ENCODE measurements around the gene IRGQ.
"Not testable (repeated sequence)": the region's sequence is repeated elsewhere in the genome, so short reads cannot be mapped to it uniquely, and the experiment has no call there.

IRGQ gene

DNA sequence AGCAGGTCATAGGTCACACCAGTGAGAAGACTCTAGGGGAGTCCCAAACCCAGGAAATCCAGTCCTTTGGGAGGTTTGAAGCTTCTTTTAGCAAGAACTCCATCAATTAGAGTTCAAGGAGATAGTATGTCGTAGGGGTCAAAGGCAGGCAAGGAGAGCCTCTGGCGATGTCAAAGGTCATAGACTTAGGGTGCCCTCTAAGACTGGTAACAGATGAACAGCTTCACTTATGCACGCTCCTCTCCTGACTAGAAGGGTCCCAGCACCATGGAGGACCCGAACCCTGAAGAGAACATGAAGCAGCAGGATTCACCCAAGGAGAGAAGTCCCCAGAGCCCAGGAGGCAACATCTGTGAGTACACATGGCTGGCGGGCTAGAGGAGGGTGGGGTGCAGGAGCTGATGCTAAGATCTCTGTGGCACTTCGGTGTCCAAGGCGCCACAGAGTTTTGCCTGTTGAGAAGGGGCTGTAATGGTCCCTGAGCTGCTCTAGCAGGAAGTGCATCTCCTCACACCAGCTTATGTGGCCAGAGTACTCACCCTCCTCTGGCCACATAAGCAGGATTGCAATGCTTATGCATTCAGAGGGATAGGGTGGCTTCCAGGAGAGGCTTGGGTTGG is 1.0 kb upstream of the IRGQ start:
- DNase-seq, result no peak

DNA sequence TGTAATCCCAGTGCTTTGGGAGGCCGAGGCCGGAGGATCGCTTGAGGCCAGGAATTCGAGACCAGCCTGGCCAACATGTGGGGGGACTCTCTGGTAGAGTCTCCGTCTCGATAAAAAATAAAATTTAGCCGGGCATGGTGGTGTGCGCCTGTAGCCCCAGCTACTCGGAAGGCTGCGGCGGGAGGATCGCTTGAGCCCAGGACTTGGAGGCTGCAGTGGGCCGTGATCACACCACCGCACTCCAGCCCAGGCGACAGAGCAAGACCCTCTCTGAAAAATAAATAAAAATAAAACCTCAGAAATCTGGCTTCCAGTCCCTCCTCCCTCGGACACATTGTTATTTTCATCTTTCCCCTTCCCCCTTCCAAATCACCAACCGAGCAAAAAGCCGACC is 332 bp downstream of the IRGQ start:
- no peak for DNase-seq

DNA sequence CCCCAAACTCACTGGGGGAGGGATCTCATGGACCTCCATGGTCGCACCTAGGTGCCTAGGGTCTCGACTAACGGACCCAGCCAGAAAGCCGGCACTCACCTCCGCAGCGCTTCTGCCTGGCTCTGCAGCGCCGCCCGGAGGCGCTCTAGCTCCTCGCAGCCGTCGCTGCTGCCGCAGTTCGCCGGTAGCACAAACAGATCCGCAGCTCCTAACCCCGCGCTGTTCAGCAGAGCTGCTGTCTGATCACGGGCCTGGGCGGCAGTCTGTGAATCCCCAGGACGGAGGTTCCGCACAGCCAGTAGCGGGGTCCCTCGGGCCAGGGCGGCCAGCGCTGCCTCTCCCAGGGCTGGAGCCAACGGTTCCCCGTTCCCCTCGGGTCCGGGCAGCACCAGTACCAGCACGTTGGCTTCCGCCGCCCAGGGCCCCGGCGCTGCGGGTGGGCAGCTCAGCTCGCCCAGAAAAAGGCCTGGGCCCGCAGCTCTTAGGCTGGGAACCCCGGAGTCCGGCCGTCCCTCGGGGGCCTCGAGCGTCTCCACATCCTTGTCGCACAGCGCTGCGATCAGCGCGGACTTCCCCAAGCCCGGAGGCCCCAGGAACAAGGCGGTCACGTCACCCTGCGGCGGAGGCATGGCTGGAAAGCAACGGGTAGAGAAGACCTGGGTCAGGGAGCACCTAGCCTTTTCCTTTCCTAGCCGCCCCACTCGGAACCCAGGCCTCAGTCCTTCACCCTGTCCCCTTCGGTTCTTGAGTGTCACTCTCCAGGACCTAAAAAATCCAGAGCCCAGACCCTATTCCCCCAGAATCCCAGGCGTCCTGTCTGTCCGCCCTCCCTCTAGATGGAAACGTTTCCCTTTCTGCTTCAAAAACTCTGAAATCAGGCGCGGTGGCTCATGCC is 977 bp downstream of the IRGQ start:
- peak; percentile 72 for DNase-seq

DNA sequence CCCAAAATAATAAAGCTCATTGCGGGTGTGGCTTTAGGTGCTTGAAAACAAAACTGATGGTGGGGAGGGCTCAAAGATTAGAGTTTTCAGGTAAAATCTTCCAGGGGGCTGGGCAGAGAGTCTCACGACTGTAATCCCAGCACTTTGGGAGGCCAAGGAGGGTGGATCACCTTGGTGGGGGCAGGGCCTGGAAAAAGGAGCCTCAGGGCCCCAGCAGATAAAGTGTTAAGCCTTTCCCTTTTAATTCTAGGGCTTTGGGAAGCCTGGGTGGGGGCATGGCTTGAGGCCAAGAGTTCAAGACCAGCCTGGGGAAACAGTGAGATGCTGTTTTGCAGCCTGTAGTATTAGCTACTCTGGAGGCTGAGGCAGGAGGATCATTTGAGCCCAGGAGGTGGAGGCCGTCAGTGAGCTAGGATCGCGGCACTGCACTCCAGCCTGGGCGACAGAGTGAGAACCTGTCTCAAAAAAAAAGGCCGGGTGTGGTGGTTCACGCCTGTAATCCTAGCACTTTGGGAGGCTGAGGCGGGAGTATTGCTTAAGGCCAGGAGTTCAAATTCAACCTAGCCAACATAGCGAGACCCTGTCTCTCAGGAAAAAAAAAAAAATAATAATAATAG is 1.7 kb downstream of the IRGQ start:
- no peak for DNase-seq

DNA sequence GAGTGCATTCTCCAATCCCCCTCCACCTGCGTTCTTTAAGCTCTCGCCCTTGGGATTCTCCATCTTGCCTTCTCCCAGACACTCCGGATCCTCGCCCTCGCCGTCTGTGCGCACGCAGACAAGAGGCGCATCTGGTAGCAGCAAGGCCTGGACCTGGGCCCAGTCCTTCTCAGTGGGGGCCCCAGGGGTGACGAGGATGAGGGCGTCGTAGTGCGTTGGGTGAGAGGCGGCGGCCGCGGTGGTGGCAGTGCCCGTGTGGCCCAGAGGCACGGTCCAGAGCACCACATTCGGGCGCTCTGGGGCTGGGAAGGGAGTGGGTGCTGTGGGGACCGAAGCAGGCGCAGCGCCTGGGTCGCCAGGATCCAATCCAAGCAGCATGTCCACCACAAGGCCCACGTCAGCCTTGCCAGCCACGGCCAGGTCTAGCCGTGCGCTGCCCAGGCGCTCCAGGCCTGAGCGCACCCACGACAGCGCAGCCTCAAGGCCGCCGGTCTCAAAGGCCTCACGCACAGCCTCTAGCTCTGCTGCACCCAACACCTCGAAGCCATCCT is 3.1 kb downstream of the IRGQ start:
- no peak for DNase-seq

DNA sequence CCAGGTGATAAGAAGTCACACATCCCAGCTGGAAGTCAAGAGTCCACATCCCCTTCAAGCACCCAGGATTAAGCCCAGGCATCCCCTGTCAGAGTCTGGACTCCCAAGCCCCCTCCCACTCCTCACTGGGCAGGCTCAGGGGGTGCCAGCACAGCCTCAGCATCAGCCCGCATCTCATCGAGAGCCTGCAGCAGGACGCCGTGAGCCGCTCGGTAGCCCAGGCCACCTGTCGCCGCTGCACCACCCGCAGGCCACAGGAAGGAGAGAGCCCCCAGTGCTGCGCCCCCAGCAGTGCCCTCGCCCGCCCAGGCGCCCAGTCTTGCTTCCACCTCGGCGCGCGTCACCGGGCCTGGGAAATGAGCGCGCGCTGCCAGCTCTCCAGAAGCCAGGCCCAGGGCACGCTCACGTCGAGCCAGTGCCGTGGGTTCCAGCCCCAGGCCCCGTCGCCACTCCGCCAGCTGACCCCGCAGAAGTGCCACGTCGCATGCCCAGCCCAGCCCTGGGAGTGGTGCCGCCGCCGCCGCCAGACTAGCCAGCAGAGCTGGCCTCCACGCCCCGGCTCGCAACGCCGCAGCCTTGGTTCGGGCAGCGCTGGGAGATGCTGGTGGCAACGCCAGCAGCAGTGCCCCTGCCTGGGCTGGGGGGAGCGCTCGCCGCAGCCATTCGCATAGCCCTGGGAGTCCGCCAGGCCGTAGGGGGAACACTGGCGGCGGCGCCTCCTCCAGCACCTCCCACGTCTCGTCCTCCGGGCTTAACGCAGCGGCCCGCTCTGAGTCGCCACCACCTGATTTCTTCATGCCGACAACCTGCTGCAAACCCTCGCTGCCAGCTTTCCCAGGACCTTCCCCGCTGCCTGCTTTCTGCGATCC is 3.8 kb downstream of the IRGQ start:
- DNase-seq, result no peak

DNA sequence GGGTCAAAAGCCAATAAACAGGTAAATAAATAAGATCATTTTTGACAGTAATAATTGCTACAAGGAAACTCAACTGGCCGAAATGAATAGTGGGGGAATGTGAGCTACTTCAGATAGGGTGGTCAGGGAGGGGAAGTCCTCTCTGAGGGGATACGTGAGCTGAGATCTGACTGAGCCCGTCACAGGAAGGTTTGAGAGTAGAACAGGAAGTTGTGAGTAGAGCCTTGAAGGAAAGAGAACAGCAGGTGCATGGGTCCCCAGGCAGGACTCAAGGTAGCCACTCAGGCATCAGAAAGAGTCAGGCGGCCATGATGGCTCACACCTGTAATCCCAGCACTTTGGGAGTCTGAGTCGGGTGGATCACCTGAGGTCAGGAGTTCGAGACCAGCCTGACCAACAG is 6.3 kb downstream of the IRGQ start:
- DNase-seq, result no peak

- DNase-seq, result no peak
Observed at GRCh38 chr19:43589277-43589676, 6.7 kb downstream of the IRGQ start.

DNA sequence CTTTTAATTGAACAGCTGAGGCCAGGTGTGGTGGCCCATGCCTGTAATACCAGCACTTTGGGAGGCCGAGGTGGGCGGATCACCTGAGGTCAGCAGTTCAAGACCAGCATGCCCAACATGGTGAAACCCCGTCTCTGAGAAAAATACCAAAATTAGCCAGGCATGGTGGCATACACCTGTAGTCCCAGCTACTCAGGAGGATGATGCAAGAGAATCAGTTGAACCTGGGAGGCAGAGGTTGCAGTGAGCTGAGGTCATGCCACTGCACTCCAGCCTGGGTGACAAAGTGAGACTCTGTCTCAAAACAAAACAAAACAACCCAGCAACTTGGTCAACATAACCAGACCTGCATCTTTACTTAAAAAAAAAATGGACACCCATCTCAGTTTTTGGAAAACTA is 8.9 kb downstream of the IRGQ start:
- not testable (repeated sequence) for DNase-seq

GRCh38 chr19:43586346-43586745 is 9.6 kb downstream of the IRGQ start:
- DNase-seq, result no peak

- DNase-seq, result no peak
Observed at GRCh38 chr19:43584484-43584883, 11.4 kb downstream of the IRGQ start.

DNA sequence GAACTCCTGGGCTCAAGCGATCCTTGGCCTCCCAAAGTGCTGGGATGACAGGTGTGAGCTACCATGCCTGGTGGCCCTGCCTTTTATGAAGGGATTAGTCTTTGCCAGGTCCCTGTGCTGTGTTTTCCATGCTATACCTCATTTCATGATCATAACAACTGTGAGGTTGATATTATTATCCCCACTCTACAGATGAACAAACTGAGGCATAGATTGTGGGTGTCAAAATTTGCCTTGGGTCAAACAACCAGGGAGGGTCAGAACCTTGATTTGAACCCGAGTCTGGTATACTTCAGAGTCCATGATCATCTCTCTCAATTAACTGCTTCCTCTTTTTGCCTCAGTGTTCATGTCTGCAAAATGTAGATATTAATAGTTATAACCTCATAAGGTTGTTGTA is 13.4 kb downstream of the IRGQ start:
- DNase-seq, result no peak

DNA sequence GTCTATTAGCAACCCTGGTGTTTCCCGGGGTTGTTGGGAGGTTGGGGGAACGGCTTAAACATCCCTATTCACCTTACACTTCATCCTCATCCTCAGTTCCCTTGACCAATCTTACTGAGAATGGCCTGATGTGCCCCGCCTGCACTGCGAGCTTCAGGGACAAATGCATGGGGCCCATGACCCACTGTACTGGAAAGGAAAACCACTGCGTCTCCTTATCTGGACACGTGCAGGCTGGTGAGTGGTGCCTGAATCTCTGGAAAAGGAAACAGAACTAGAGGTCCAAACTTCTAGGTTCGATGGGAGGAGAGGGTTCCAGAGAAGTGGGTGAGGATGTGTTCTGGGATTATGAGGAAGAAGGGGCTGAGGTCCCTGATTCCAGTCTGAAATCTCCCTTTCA is 14.5 kb downstream of the IRGQ start:
- DNase-seq, result no peak

GRCh38 chr19:43578787-43579186 is 17.1 kb downstream of the IRGQ start:
- DNase-seq, result no peak

GRCh38 chr19:43575955-43576878 is 19.7 kb downstream of the IRGQ start:
- DNase-seq, result peak; percentile 48

- DNase-seq, result peak; percentile 99
Observed at GRCh38 chr19:43575156-43575950, 20.6 kb downstream of the IRGQ start, which contains the start of the genes PINLYP and XRCC1. Gene PINLYP, plus strand, starts transcription at chr19:43575801. Its CDS starts 1,391 bp downstream, at chr19:43577192. Gene XRCC1, minus strand, starts transcription at chr19:43575527. Its CDS starts 69 bp downstream, at chr19:43575458.

DNA sequence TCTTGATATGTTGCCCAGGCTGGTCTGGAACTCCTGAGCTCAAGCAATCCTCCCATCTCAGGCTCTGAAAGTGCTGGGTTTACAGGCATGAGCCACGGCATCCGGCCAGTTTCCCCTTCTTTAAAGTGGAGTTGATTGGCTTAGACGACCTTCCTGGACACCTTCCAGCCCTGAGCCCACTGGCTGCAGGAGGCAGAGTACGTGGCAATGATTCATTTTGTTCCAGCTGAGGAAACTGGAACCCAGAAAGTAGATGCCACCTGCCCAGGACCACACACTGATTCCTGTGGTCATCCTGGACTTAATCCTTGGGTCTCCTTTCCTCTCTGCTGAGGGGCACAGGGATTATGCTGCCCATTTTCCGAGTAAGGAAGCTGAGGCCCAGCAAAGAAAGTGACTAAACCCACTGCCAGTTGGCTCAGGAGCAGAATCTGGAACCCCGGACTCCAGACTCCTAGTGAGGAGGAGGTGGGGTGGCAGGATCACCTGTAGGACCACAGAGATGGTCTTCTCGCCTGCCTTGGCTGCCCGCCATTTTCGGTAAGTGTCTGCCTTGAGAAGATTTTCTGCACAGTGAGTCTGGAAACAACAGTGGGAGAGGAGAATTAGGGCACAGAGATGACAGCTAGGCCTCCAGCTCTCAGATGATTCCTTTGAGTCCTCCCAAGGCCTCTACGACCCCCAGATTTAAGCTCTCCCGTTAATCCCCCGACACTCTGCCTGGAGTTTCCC is 21.3 kb downstream of the IRGQ start:
- DNase-seq, result no peak

GRCh38 chr19:43572171-43572588 is 23.8 kb downstream of the IRGQ start:
- DNase-seq, result no peak

GRCh38 chr19:43570174-43570791 is 25.7 kb downstream of the IRGQ start:
- DNase-seq, result no peak

All from left hindlimb (tissue), 1 donor.